ENCODE measurements around the gene CATSPERZ. TPM values are rescaled to one million over a fixed set of nuclear protein-coding genes. Genes with fewer than 3 reads are reported as not detected.

Gene CATSPERZ
- total RNA-seq, 1 experiment from 2014 or later = not detected

DNA sequence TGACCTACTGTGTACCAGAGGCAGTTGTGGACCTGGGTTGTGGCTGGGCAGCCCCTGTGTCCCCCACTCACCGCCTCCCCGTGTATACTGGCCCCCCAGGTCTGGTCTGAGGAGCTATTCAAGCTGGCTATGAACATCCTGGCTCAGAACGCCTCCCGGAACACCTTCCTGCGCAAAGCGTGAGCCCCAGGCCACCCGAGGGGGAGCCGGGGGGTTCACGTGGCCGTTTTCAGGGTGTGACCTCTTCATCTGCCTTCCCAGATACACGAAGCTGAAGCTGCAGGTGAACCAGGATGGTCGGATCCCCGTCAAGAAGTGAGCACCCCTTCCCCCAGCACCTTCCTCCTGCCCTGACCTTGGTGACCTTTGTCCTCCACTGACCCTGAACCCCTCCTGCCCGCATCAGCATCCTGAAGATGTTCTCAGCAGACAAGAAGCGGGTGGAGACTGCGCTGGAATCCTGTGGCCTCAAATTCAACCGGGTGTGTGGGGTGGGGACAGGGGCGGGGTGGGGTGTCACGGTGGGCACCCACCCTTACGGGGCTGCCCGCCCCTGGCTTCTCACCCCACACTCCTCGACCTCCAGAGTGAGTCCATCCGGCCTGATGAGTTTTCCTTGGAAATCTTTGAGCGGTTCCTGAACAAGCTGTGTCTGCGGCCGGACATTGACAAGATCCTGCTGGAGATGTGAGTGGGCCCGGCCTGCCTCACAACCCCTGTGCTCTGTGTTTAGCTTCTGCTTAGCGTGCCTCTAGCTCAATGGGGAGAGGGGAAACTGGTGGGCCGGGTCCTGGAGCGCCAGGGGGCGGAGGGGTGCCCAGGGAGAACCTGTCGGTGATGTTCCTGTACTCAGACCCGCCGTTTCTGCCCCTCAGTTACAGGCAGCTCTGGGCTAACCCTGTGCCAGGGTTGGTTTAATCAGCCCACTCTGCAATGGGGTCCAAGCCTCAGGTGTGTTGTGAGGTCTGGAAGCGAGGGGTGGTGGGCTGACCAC is 44.7 kb upstream of the CATSPERZ start:
- no peaks in the 10 kb centered on the region for H3K27me3 ChIP-seq (ENCODE audit: insufficient read depth, low read depth)
- peak in 1 of 2 experiments; percentile 33 for DNase-seq
- intact Hi-C loops (cut with micrococcal nuclease; ENCODE audit: unreplicated experiment) = no loop called here
- no peak overlapping the region for H2AFZ ChIP-seq
- peaks cover 9% of the 10 kb centered on the region; the same call in 1 of the 2 replicates for H4K20me1 ChIP-seq (ENCODE audit: insufficient read depth)
- peaks cover 21% of the 10 kb centered on the region; the same call in 1 of the 2 replicates for H3F3A ChIP-seq (ENCODE audit: insufficient read depth, low read depth)
- TF ChIP-seq CTCF (conservative IDR thresholded peaks at IDR 0.05) (no peak), EZH2 (IDR thresholded peaks at IDR 0.05; ENCODE audit: low read depth) (no peak)
- no peak overlapping the region for H3K4me3 ChIP-seq
- H3K79me2 ChIP-seq (ENCODE audit: low read depth) = peaks cover 14% of the 10 kb centered on the region
- H3K9me3 ChIP-seq (ENCODE audit: insufficient read depth, low read depth) = no peaks in the 10 kb centered on the region
- H3K4me1 ChIP-seq (replicated peaks; ENCODE audit: insufficient read depth) = no peaks in the 10 kb centered on the region; the same call in 1 of the 2 replicates
- CTCF ChIA-PET = no interaction called here
- no peak overlapping the region for H3K4me2 ChIP-seq
- H3K9me2 ChIP-seq (ENCODE audit: insufficient read depth) = no peaks in the 10 kb centered on the region
- H3K36me3 ChIP-seq (ENCODE audit: low read depth) = 0 out of 2 replicates have a peak, but pooled peaks cover 5% of the 10 kb centered on the region
- POLR2A ChIA-PET (ENCODE audit: unreplicated experiment) = no interaction called here
- BruUV-seq (replicated peaks) = no TSS peak
- no peak overlapping the region for H3K27ac ChIP-seq

DNA sequence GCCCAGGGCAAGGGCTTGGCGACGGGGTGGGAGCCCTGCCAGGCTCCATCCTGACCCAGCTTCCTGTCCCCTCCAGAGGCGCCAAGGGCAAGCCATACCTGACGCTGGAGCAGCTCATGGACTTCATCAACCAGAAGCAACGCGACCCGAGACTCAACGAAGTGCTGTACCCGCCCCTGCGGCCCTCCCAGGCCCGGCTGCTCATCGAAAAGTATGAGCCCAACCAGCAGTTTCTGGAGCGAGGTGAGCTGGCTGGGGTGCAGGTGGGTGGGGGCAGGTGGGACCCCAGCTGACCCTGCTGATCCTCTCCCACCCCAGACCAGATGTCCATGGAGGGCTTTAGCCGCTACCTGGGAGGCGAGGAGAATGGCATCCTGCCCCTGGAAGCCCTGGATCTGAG is 43.9 kb upstream of the CATSPERZ start:
- H3K27ac ChIP-seq = no peak overlapping the region
- CTCF ChIA-PET = interaction anchor here (0.5 kb wide), 1 partner anchor 489 kb away, joined by 4 read pairs; no protein-coding TSS in a partner anchor

More for the DNA sequence above, 43.9 kb upstream of the CATSPERZ start:
- H4K20me1 ChIP-seq (ENCODE audit: insufficient read depth) = peaks cover 9% of the 10 kb centered on the region; the same call in 1 of the 2 replicates
- no TSS peak for BruUV-seq (replicated peaks)
- no peaks in the 10 kb centered on the region for H3K27me3 ChIP-seq (ENCODE audit: insufficient read depth, low read depth)
- no peak overlapping the region for H3K4me2 ChIP-seq
- peaks cover 14% of the 10 kb centered on the region for H3K79me2 ChIP-seq (ENCODE audit: low read depth)
- POLR2A ChIA-PET (ENCODE audit: unreplicated experiment) = no interaction called here
- no peaks in the 10 kb centered on the region for H3K4me1 ChIP-seq (replicated peaks; ENCODE audit: insufficient read depth)
- peaks cover 19% of the 10 kb centered on the region; the same call in 1 of the 2 replicates for H3F3A ChIP-seq (ENCODE audit: insufficient read depth, low read depth)
- H2AFZ ChIP-seq = no peak overlapping the region
- H3K36me3 ChIP-seq (ENCODE audit: low read depth) = 0 out of 2 replicates have a peak, but pooled peaks cover 5% of the 10 kb centered on the region
- H3K9me2 ChIP-seq (ENCODE audit: insufficient read depth) = no peaks in the 10 kb centered on the region
- intact Hi-C loops (cut with micrococcal nuclease; ENCODE audit: unreplicated experiment) = no loop called here
- no peak overlapping the region for H3K4me3 ChIP-seq
- TF ChIP-seq EZH2 (IDR thresholded peaks at IDR 0.05; ENCODE audit: low read depth) (no peak), CTCF (conservative IDR thresholded peaks at IDR 0.05) (no peak)
- H3K9me3 ChIP-seq (ENCODE audit: insufficient read depth, low read depth) = no peaks in the 10 kb centered on the region
- peak in 1 of 2 experiments; percentile 27 for DNase-seq
